Measurements from ENCODE around the gene P2RX6.
A peak's percentile ranks its signal among the peaks of the same experiment; 100 is the strongest.

Gene P2RX6

GRCh38 chr22:21009638-21010425, 5.1 kb upstream of the P2RX6 start:
- DNase-seq (ENCODE audit: extremely low spot score) = no peak
- ChIA-PET CTCF (no interaction called here), POLR2A (interaction anchor here (1.0 to 1.1 kb wide), 2 partner anchors 8 to 28 kb away, joined by 4 to 5 read pairs; partner anchors contain the start of genes LZTR1 and THAP7)
- no peak for TF ChIP-seq FOXK2 (IDR thresholded peaks at IDR 0.05)
- no peak for TF ChIP-seq BHLHE40 (IDR thresholded peaks at IDR 0.05; ENCODE audit: borderline replicate concordance)
- TF ChIP-seq L3MBTL2 (conservative IDR thresholded peaks at IDR 0.05) = no peak
- TF ChIP-seq LEF1 (IDR thresholded peaks at IDR 0.05; ENCODE audit: borderline replicate concordance) = no peak
- no peak for TF ChIP-seq NFRKB (IDR thresholded peaks at IDR 0.05)
- TF ChIP-seq CTBP1 (IDR thresholded peaks at IDR 0.05; ENCODE audit: borderline replicate concordance) = no peak
- TF ChIP-seq HDGF (IDR thresholded peaks at IDR 0.05; ENCODE audit: borderline replicate concordance) = no peak

GRCh38 chr22:21010426-21011113, 4.4 kb upstream of the P2RX6 start:
- ChIA-PET POLR2A (interaction anchor here (1.0 to 6.6 kb wide), 3 partner anchors 8 to 28 kb away, joined by 4 to 58 read pairs (median 5); partner anchors contain the start of genes LZTR1 and THAP7), CTCF (no interaction called here)
- no peak for DNase-seq (ENCODE audit: extremely low spot score)
- no peak for TF ChIP-seq SP1 (IDR thresholded peaks at IDR 0.05)
- TF ChIP-seq FOXM1 (IDR thresholded peaks at IDR 0.05; ENCODE audit: borderline replicate concordance) = no peak
- TF ChIP-seq CTBP1 (IDR thresholded peaks at IDR 0.05; ENCODE audit: borderline replicate concordance) = no peak

- no peak for TF ChIP-seq PKNOX1 (IDR thresholded peaks at IDR 0.05)
- no peak for TF ChIP-seq CTBP1 (IDR thresholded peaks at IDR 0.05; ENCODE audit: borderline replicate concordance)
- POLR2A ChIA-PET = interaction anchor here (0.6 to 6.6 kb wide), 5 partner anchors 11 to 90 kb away, joined by 3 to 58 read pairs (median 4); partner anchors contain the start of genes LZTR1 and THAP7
- DNase-seq (ENCODE audit: extremely low spot score) = no peak
- CTCF ChIA-PET = interaction anchor here (1.2 kb wide), 1 partner anchor 9 kb away, joined by 4 read pairs; no protein-coding TSS in a partner anchor
Observed at GRCh38 chr22:21012446-21013407, 2.2 kb upstream of the P2RX6 start.

GRCh38 chr22:21013657-21014201, 1.2 kb upstream of the P2RX6 start:
- ChIA-PET CTCF (interaction anchor here (1.2 kb wide), 1 partner anchor 10 kb away, joined by 4 read pairs; no protein-coding TSS in a partner anchor), POLR2A (interaction anchor here (0.6 to 6.6 kb wide), 3 partner anchors 12 to 79 kb away, joined by 3 to 58 read pairs (median 22); partner anchors contain the start of genes LZTR1 and THAP7)
- TF ChIP-seq ARNT (IDR thresholded peaks at IDR 0.05) (no peak), L3MBTL2 (conservative IDR thresholded peaks at IDR 0.05) (0 out of 2 replicates have a peak, but pooled peaks have one; percentile 46)
- no peak for DNase-seq (ENCODE audit: extremely low spot score)

- ChIA-PET POLR2A (interaction anchor here (1.5 to 6.6 kb wide), 3 partner anchors 9 to 32 kb away, joined by 4 to 58 read pairs (median 22); partner anchors contain the start of genes LZTR1 and THAP7), CTCF (interaction anchor here (1.2 to 2.2 kb wide), 2 partner anchors 11 to 88 kb away, joined by 4 to 9 read pairs; no protein-coding TSS in a partner anchor)
- TF ChIP-seq SP1 (IDR thresholded peaks at IDR 0.05) (no peak), SUZ12 (IDR thresholded peaks at IDR 0.05) (no peak), HDGF (IDR thresholded peaks at IDR 0.05; ENCODE audit: borderline replicate concordance) (peak; percentile 17; the same call in 1 of the 2 replicates), FOXM1 (IDR thresholded peaks at IDR 0.05; ENCODE audit: borderline replicate concordance) (no peak), PKNOX1 (IDR thresholded peaks at IDR 0.05) (peak; percentile 92)
- peak; percentile 99 for DNase-seq (ENCODE audit: extremely low spot score)
Observed at GRCh38 chr22:21014202-21014725, 701 bp upstream of the P2RX6 start.

GRCh38 chr22:21015466-21016006, 571 bp downstream of the P2RX6 start:
- ChIA-PET POLR2A (interaction anchor here (1.5 to 6.6 kb wide), 3 partner anchors 10 to 34 kb away, joined by 4 to 58 read pairs (median 22); partner anchors contain the start of genes LZTR1 and THAP7), CTCF (interaction anchor here (1.0 to 2.2 kb wide), 2 partner anchors 13 to 87 kb away, joined by 3 to 9 read pairs; no protein-coding TSS in a partner anchor)
- TF ChIP-seq TARDBP (IDR thresholded peaks at IDR 0.05) (no peak), LEF1 (IDR thresholded peaks at IDR 0.05; ENCODE audit: borderline replicate concordance) (no peak), CTBP1 (IDR thresholded peaks at IDR 0.05; ENCODE audit: borderline replicate concordance) (no peak), SP1 (IDR thresholded peaks at IDR 0.05) (no peak), L3MBTL2 (conservative IDR thresholded peaks at IDR 0.05) (no peak), ZNF384 (IDR thresholded peaks at IDR 0.05) (no peak), PKNOX1 (IDR thresholded peaks at IDR 0.05) (no peak), FOXA1 (IDR thresholded peaks at IDR 0.05) (no peak), FOXM1 (IDR thresholded peaks at IDR 0.05; ENCODE audit: borderline replicate concordance) (no peak), SUZ12 (IDR thresholded peaks at IDR 0.05) (no peak), FOXK2 (IDR thresholded peaks at IDR 0.05) (no peak), NFRKB (IDR thresholded peaks at IDR 0.05) (no peak), HDGF (IDR thresholded peaks at IDR 0.05; ENCODE audit: borderline replicate concordance) (no peak)
- DNase-seq (ENCODE audit: extremely low spot score) = no peak
